ENCODE data around the gene CPNE7. TPM values are rescaled to one million over a fixed set of nuclear protein-coding genes. Genes with fewer than 3 reads are reported as not detected.
"Not testable (repeated sequence)": the region's sequence is repeated elsewhere in the genome, so short reads cannot be mapped to it uniquely, and the experiment has no call there.

Gene CPNE7
- total and polyA plus RNA-seq, 8 donors: 0.92 to 6.2 (median 1.8) TPM; not detected in 1

DNA sequence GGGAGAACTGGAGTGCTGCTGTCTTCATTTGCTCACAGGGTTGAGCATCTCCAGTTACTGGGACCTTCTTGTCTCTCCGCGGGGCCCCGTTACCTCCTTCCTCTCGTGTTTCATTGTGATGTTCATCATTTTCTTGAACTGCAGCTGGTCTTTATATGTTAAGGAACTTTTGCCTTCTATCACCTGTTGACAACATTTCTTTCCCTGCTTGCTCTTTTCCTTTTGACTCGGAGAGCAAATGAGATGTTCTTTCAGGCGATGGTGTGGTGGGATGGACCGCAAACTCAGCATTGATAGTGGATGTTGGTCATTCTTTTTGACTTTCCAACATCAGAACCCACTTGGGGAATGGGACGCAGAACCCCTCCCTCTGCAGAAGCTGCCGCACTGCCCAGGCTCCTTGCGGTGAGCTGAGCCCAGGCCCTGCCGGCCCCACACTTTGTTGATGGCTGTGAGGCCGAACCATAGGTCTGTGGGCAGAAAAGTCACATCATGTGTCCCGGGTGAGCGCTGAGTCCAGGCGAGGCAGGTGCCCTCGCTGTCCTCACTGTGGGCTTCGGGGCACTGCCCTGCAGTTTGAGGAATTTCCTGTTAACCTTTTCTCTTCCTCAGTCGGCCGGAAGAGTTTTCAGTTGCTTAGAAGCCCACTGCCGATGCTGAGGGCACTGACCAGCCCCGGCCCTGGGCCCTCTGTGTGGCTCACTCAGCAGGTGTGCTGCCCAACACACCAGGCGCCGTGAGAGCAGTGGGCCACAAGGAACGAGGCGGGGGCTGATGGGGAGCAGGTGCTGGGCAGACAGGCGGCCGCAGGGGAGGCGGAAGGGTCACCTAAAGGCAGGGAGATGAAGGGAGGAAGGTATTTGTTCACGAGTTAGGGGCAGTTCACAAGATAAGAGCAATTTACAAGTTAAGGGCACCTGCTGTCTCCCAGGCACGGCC is 7.6 kb upstream of the CPNE7 start:
- peaks cover 23 to 41% (median 34%) of the 10 kb centered on the region in 4 donors for H3K4me1 ChIP-seq
- 70 to 77% (median 73%) methylated on average over 21 to 30 of the region's 30 CpGs for WGBS, 5 donors
- H3K9me3 ChIP-seq: no peaks in the 10 kb centered on the region
- peaks cover 18 to 25% (median 20%) of the 10 kb centered on the region in 4 donors for H3K36me3 ChIP-seq
- TF ChIP-seq POLR2A (IDR thresholded peaks at IDR 0.05) (no peak), POLR2AphosphoS5 (IDR thresholded peaks at IDR 0.05) (no peak), EP300 (IDR thresholded peaks at IDR 0.05) (no peak)
- TF ChIP-seq, protein P1, sequence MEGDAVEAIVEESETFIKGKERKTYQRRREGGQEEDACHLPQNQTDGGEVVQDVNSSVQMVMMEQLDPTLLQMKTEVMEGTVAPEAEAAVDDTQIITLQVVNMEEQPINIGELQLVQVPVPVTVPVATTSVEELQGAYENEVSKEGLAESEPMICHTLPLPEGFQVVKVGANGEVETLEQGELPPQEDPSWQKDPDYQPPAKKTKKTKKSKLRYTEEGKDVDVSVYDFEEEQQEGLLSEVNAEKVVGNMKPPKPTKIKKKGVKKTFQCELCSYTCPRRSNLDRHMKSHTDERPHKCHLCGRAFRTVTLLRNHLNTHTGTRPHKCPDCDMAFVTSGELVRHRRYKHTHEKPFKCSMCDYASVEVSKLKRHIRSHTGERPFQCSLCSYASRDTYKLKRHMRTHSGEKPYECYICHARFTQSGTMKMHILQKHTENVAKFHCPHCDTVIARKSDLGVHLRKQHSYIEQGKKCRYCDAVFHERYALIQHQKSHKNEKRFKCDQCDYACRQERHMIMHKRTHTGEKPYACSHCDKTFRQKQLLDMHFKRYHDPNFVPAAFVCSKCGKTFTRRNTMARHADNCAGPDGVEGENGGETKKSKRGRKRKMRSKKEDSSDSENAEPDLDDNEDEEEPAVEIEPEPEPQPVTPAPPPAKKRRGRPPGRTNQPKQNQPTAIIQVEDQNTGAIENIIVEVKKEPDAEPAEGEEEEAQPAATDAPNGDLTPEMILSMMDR (IDR thresholded peaks at IDR 0.05): no peak
- no peak overlapping the region for H3K27ac ChIP-seq
- no peak overlapping the region for H3K4me3 ChIP-seq
- intact Hi-C loops (cut with DNase I; ENCODE audit: low total_unique reads): no loop called here
- DNase-seq: no peak
- peaks cover 4 to 46% (median 8%) of the 10 kb centered on the region in 3 donors for H3K27me3 ChIP-seq

DNA sequence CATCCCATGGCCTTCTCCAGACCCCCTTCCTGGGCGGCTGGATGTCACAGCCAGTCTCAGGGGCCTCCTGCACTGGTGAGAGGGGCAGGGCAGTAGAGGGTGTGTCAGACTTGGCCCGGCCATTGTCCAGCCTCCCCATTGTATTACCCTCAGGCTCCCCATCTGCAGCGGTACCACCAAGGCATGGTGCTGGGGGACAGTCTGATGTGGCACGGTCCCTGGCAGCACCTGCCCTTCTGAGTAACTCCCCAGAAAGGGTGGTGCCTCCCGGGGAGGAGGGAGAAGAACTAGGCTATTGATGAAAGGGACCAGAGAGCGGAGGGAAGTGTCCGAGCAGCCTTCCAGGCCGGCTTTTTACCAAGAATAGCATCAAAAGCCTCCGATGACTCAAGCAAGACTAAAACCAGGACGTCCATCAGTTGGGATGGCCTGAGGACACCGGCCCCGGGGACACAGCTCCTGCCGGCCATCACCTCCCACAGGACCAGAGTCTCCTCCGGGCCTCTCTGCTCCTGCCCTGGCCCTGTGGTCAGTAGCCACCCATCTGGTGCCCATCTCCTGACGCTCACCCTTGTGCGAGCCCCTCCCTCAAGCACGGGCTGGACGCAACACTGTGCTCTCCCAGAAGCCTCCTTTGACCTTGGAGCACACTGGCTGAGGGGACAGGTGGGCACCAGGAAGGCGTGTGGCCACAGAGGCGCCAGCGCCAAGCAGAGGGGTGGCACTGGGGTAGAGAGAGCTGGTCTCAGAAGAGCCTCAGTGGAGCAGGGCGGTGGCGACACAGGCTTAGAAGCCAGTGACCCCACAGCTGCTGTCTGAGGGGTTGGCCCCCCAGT is 5.8 kb upstream of the CPNE7 start:
- TF ChIP-seq POLR2AphosphoS5 (IDR thresholded peaks at IDR 0.05) (no peak), POLR2A (IDR thresholded peaks at IDR 0.05) (no peak), EP300 (IDR thresholded peaks at IDR 0.05) (no peak)
- TF ChIP-seq, protein P1 (IDR thresholded peaks at IDR 0.05): no peak
- DNase-seq: no peak

DNA sequence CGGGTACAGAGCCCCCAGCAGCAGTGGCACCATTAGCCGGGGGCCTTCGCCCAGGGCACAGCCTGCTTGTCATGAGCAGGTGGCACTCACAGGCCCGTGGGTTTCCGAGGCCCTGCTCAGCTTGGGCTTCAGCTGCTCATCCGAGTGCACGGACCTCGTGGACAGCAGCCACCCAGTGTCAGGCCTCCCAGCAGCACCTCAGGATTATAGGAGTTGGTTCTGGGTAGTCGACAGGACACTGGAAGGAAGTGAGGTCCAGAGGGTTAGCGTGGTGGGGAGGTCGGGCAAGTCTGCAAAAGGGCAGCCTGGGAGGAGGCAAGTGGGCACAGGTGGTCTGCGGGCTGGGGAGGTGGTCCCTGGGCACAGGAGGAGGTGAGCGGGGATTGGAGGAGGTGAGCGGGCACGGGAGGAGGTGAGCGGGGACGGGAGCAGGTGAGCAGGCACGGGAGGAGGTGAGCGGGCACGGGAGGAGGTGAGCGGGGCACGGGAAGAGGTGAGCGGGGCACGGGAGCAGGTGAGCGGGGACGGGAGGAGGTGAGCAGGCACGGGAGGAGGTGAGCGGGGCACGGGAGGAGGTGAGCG is 5.1 kb upstream of the CPNE7 start:
- Histone ChIP-seq H3K9me3 (no peaks in the 10 kb centered on the region), H3K4me1 (peaks cover 21 to 32% (median 24%) of the 10 kb centered on the region in 4 donors), H3K27ac (no peak overlapping the region), H3K4me3 (no peak overlapping the region), H3K27me3 (peaks cover 16 to 71% (median 26%) of the 10 kb centered on the region in 3 donors), H3K36me3 (peaks cover 0 to 4% (median 0%) of the 10 kb centered on the region in 4 donors)
- no peak for DNase-seq
- intact Hi-C loops (cut with DNase I; ENCODE audit: low total_unique reads): loop anchor here (10.0 kb wide), 1 partner anchor 74 kb away; no protein-coding TSS in a partner anchor
- WGBS, 5 donors: 75 to 82% (median 81%) methylated on average over 25 to 30 of the region's 30 CpGs
- TF ChIP-seq EP300 (IDR thresholded peaks at IDR 0.05) (no peak), POLR2A (IDR thresholded peaks at IDR 0.05) (no peak), POLR2AphosphoS5 (IDR thresholded peaks at IDR 0.05) (no peak)
- TF ChIP-seq, protein P1 (IDR thresholded peaks at IDR 0.05): no peak

More for the DNA sequence above, 5.8 kb upstream of the CPNE7 start:
- Histone ChIP-seq H3K9me3 (no peaks in the 10 kb centered on the region), H3K4me3 (no peak overlapping the region), H3K4me1 (peaks cover 21 to 32% (median 24%) of the 10 kb centered on the region in 4 donors), H3K27ac (no peak overlapping the region), H3K36me3 (peaks cover 0 to 7% (median 2%) of the 10 kb centered on the region in 4 donors), H3K27me3 (peaks cover 9 to 64% (median 19%) of the 10 kb centered on the region in 3 donors)
- intact Hi-C loops (cut with DNase I; ENCODE audit: low total_unique reads): loop anchor here (10.0 kb wide), 1 partner anchor 75 kb away; no protein-coding TSS in a partner anchor
- 45 to 77% (median 70%) methylated on average over 6 to 23 of the region's 23 CpGs for WGBS, 5 donors

DNA sequence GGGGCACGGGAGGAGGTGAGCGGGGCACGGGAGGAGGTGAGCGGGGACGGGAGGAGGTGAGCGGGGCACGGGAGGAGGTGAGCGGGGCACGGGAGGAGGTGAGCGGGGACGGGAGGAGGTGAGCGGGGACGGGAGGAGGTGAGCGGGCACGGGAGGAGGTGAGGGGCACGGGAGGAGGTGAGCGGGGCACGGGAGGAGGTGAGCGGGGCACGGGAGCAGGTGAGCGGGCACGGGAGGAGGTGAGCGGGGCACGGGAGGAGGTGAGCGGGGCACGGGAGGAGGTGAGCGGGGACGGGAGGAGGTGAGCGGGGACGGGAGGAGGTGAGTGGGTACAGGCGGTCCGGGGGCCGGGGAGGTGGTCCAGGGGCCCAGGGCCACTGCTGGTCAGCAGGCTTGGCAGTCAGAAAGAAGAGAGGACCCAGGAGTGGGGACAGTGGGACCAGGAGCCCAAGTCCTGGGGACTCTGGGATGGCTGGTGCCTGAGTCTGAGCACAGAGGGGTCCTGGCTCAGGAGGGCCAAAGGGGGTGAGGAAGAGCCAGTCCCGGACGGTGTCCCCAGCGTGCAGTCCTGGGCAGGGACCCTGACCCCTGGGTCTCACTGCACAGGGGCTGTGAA is 4.5 kb upstream of the CPNE7 start:
- H3K27ac ChIP-seq, H3K9me3 ChIP-seq, DNase-seq, H3K36me3 ChIP-seq, H3K4me3 ChIP-seq: not testable (repeated sequence)
- 80 to 88% (median 81%) methylated on average over 10 to 36 of the region's 36 CpGs for WGBS, 5 donors
- H3K27me3 ChIP-seq: peaks cover 20 to 77% (median 31%) of the 10 kb centered on the region in 3 donors
- intact Hi-C loops (cut with DNase I; ENCODE audit: low total_unique reads): loop anchor here (10.0 kb wide), 1 partner anchor 74 kb away; no protein-coding TSS in a partner anchor
- H3K4me1 ChIP-seq: peaks cover 21 to 31% (median 23%) of the 10 kb centered on the region in 4 donors
